BLaER1 (cell line): Measurements from ENCODE around the gene WNT8B.

Experiments used
- H3K27ac ChIP-seq: shearing (Covaris generic); formaldehyde crosslinking; 2 replicates; pipeline ENCODE4 v1.8.1; 2022
- H3K27me3 ChIP-seq: shearing (Covaris generic); formaldehyde crosslinking; 2 replicates; pipeline ENCODE4 v1.8.1; 2022
- H3K36me3 ChIP-seq: shearing (Covaris generic); formaldehyde crosslinking; 2 replicates; pipeline ENCODE4 v1.8.1; 2022
- H3K4me1 ChIP-seq: shearing (Covaris generic); formaldehyde crosslinking; 2 replicates; pipeline ENCODE4 v1.8.1; 2022
- H3K4me2 ChIP-seq: shearing (Covaris generic); formaldehyde crosslinking; 2 replicates; pipeline ENCODE4 v1.8.1; 2022
- H3K4me3 ChIP-seq: shearing (Covaris generic); formaldehyde crosslinking; 2 replicates; pipeline ENCODE4 v1.8.1; 2022
- H3K9ac ChIP-seq: shearing (Covaris generic); formaldehyde crosslinking; 2 replicates; pipeline ENCODE4 v1.8.1; 2022
- H3K9me3 ChIP-seq: shearing (Covaris generic); formaldehyde crosslinking; 2 replicates; pipeline ENCODE4 v1.8.1; 2022
- H4K20me1 ChIP-seq: shearing (Covaris generic); formaldehyde crosslinking; 2 replicates; pipeline ENCODE4 v1.8.1; 2022
- Cebpa-rat ChIP-seq: shearing (Covaris generic); IDR thresholded peaks from 2 replicates; pipeline ENCODE4 v1.8.1; 2022

Gene WNT8B, protein sequence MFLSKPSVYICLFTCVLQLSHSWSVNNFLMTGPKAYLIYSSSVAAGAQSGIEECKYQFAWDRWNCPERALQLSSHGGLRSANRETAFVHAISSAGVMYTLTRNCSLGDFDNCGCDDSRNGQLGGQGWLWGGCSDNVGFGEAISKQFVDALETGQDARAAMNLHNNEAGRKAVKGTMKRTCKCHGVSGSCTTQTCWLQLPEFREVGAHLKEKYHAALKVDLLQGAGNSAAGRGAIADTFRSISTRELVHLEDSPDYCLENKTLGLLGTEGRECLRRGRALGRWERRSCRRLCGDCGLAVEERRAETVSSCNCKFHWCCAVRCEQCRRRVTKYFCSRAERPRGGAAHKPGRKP

DNA sequence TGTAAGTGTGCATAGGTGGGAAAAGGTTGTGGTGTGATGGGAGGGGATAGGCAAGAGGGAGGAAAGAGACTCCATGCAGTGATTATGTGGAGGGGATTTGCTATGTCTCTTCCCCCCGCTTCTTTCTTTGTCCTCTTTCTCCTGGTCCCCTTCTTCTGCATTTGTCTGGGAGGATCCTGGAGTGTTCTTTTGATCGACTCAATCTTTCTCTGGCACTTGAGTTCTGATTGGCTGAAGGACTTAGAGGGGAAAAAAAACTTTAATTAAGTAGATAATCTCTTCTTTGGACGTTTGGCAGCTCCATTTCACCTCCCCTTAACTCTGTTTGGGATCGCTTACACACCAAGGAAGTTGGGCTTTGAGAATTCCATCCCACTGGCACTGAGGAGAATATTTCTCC is at the start of gene WNT8B:
Gene WNT8B (plus strand): TSS at position 301 of the 400 bp plus-strand sequence. CDS start 160 bp downstream, outside the sequence.
- Histone ChIP-seq H4K20me1 (no peaks in the 10 kb centered on the region), H3K9ac (no peak within 1 kb of the TSS), H3K4me1 (no peaks in the 10 kb centered on the region), H3K27me3 (no peaks in the 10 kb centered on the region), H3K4me3 (no peak within 1 kb of the TSS), H3K4me2 (no peak within 1 kb of the TSS), H3K36me3 (no peaks in the 10 kb centered on the region), H3K9me3 (no peaks in the 10 kb centered on the region), H3K27ac (no peak within 1 kb of the TSS)
- no peak for TF ChIP-seq Cebpa-rat

DNA sequence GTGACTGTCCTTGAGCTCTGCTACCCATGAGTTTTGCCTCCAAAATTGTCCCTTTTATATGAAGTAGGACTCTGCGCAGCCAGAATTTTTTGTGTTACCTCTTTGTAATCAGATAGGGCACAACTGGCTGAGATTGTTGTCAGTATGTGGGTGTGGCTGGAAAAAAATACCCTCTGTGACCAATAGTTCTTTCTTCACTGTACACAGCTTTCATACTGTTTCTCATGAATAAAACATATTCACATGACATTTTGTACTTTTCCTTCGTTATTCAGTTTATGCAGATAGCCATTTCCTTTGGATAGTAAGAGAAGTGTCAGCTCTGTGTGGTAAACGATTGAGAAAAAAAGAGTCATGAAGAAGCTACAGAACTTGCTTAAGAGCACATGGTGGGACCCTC is 49.6 kb upstream of the WNT8B start:
- H3K9me3 ChIP-seq: no peaks in the 10 kb centered on the region
- H3K27me3 ChIP-seq: no peaks in the 10 kb centered on the region
- no peaks in the 10 kb centered on the region for H3K4me1 ChIP-seq
- no peaks in the 10 kb centered on the region for H4K20me1 ChIP-seq
- H3K9ac ChIP-seq: no peak overlapping the region
- no peak overlapping the region for H3K4me3 ChIP-seq
- TF ChIP-seq Cebpa-rat: no peak
- no peaks in the 10 kb centered on the region for H3K36me3 ChIP-seq
- no peak overlapping the region for H3K27ac ChIP-seq
- no peak overlapping the region for H3K4me2 ChIP-seq

DNA sequence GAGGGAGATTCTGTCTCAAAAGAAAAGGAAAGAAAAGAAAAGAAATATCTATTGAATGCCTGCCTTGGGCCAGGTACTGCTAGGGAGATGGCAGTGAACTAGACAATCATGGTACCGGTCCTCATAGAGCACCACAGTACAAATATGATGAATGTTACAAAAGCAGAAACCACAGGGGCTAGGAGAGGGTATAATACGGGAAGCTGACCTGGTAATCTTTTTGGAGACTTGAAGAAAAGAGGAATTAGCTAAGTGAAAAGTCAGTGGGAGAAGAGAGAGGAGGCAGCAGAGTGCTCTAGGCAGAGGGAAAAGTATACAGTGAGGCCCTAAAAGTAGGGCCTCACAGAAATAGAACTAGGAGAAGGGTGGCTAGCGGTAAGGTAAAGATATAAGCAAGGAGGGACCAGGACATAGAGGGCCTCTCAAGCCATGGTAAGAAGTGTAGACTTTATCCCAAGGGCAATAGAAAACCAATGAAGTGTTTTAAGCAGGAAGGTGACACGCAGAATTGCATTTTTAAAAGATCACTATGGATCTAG is 42.8 kb upstream of the WNT8B start:
- H3K4me2 ChIP-seq: no peak overlapping the region
- no peaks in the 10 kb centered on the region for H4K20me1 ChIP-seq
- H3K9me3 ChIP-seq: no peaks in the 10 kb centered on the region
- H3K9ac ChIP-seq: no peak overlapping the region
- H3K4me1 ChIP-seq: no peaks in the 10 kb centered on the region
- no peak overlapping the region for H3K4me3 ChIP-seq
- H3K27me3 ChIP-seq: no peaks in the 10 kb centered on the region
- H3K36me3 ChIP-seq: no peaks in the 10 kb centered on the region
- H3K27ac ChIP-seq: no peak overlapping the region
- TF ChIP-seq Cebpa-rat: no peak

DNA sequence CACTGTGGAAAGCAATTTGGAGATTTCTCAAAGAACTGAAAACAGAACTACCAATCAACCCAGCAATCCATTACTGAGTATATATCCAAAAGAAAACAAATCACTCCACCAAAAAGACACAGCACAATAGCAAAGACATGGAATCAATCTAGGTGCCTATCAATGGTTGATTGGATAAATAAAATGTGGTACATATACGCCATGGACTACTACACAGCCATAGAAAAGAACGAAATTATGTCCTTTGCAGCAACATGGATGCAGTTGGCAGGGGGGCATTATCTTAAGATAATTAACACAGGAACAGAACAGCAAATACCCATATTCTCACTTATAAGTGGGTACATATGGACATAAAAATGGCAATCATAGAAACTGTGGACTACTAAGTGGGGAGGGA is 35.4 kb upstream of the WNT8B start:
- Histone ChIP-seq H3K4me2 (no peak overlapping the region), H4K20me1 (no peaks in the 10 kb centered on the region), H3K27ac (no peak overlapping the region), H3K9me3 (no peaks in the 10 kb centered on the region), H3K36me3 (no peaks in the 10 kb centered on the region), H3K4me3 (no peak overlapping the region), H3K4me1 (no peaks in the 10 kb centered on the region), H3K9ac (no peak overlapping the region), H3K27me3 (no peaks in the 10 kb centered on the region)
- TF ChIP-seq Cebpa-rat: no peak

DNA sequence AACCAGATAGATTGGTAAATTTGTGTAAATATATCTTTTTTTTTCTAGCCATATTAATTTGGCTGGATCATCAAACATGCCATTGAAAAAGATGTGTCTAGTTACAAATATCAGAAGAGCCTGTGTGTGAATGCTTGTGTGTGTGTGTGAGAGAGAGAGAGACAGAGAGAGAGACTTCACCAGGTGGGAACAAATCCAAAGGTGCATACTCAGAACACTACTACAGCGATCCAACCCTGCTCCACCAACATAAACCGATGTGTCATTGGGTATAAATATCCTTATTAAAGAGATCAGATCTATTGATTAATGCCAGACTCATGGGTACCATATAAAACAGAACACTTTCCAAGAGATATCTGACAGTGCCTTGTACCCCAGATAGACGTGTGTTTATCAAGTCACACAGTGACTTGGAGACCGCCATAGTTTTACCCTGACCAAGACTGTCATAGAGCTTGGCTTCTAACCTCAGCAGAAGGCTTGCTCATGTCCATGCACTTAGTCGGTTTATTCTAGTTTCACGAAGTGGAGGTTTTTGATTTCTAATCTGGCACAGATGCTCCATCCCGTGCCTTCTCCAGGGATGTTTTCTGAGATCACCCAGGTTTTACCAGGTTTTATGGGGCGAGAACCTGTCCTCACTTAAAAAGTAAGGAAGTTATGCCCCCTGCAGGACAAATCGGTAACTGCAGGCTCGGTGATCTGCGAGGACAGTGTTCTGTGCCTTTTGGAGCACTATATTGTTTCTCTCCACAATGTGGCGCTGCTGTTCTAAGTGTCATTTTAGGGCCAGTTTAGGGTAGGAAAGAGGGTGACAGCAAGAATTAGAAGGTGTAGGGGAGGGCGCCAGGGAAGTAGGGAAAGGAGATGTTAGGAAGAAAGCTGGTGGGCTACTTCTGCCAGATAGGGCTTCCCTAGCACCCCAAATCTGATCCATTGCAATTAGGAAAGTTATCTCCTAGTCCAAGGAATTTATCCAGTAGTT is 29.3 kb upstream of the WNT8B start:
- no peaks in the 10 kb centered on the region for H3K36me3 ChIP-seq
- H3K4me3 ChIP-seq: no peak overlapping the region
- H3K4me2 ChIP-seq: no peak overlapping the region
- H4K20me1 ChIP-seq: no peaks in the 10 kb centered on the region
- H3K27ac ChIP-seq: no peak overlapping the region
- TF ChIP-seq Cebpa-rat: no peak
- H3K9me3 ChIP-seq: no peaks in the 10 kb centered on the region
- H3K9ac ChIP-seq: no peak overlapping the region
- no peaks in the 10 kb centered on the region for H3K27me3 ChIP-seq
- H3K4me1 ChIP-seq: no peaks in the 10 kb centered on the region

DNA sequence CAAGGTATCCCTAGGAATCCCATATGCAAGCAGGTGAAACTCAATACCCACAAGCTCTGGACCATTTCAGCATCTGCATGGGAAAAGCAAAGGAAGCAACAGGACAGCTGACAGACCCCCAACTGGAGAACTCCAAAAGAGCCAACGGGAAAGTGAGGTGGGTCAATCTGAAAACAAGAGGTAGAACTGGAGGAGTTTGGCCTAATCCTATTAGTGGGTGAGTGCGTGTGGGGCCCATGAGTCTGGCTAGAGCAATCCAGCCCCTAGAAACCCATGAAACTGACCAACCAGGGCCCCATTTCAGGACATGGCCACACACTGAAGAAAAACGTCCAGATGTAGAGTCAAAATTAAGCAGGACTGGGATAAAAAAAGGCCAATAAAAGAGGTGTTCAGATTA is 26.6 kb upstream of the WNT8B start:
- no peak overlapping the region for H3K9ac ChIP-seq
- no peaks in the 10 kb centered on the region for H3K4me1 ChIP-seq
- H3K36me3 ChIP-seq: no peaks in the 10 kb centered on the region

DNA sequence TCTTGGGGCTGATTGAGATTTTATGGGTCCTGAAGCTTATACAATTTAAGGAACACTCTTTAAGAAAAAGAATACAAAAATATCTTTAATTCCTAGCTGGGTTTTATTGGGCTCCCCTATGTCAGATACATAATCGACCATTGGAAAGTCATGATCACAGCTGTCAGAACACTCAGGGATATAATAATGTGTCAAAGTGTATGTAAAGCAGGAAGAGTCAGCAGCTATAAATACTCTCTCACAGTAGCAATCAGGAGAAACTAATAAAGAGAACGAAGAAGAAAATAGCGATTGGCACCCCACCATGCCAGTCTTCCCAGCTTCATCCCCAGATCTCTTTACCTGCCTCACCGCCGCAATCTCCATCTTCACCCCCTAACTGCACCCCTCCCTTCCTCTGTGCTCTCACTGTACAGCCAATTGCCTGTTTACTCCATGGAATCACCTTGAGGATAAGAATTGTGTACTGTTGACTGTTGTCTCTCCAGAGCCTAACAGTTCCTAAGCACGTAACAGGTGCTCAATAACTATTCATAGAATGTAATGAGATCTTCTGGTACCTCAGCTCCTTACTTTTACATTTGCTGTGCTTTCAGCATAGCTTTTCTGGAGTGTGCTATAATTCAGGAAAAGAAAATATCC is 24.0 kb upstream of the WNT8B start:
- no peaks in the 10 kb centered on the region for H3K4me1 ChIP-seq
- H3K9ac ChIP-seq: no peak overlapping the region
- H3K4me2 ChIP-seq: no peak overlapping the region
- no peaks in the 10 kb centered on the region for H3K9me3 ChIP-seq
- no peaks in the 10 kb centered on the region for H3K36me3 ChIP-seq
- no peak for TF ChIP-seq Cebpa-rat
- H3K27ac ChIP-seq: no peak overlapping the region
- no peaks in the 10 kb centered on the region for H3K27me3 ChIP-seq
- no peak overlapping the region for H3K4me3 ChIP-seq
- no peaks in the 10 kb centered on the region for H4K20me1 ChIP-seq

More for the DNA sequence above, 26.6 kb upstream of the WNT8B start:
- Histone ChIP-seq H3K9me3 (no peaks in the 10 kb centered on the region), H3K4me3 (no peak overlapping the region), H3K27me3 (no peaks in the 10 kb centered on the region), H4K20me1 (no peaks in the 10 kb centered on the region), H3K27ac (no peak overlapping the region), H3K4me2 (no peak overlapping the region)
- no peak for TF ChIP-seq Cebpa-rat

DNA sequence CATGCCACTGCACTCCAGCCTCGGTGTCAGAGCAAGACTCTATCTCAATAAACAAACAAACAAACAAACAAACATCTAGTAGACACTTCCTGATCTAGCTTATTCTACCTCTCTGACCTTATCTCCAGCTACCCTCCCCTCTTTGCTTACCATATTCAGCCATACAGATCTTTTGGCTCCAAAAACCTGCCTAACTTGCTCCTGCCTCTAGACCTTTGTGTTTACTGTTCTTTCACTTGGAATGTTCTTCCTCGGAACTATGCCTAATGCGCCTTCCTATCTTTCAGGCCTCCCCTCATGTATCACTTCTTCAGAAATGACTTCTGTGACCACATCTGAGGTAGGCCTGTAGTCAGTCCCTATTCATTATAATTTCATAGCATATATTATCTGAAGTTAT is 20.3 kb upstream of the WNT8B start:
- TF ChIP-seq Cebpa-rat: no peak
- H3K9me3 ChIP-seq: no peaks in the 10 kb centered on the region
- no peak overlapping the region for H3K27ac ChIP-seq
- H3K27me3 ChIP-seq: no peaks in the 10 kb centered on the region
- no peak overlapping the region for H3K9ac ChIP-seq
- H3K4me2 ChIP-seq: no peak overlapping the region
- no peak overlapping the region for H3K4me3 ChIP-seq
- H3K4me1 ChIP-seq: no peaks in the 10 kb centered on the region
- no peaks in the 10 kb centered on the region for H4K20me1 ChIP-seq
- H3K36me3 ChIP-seq: no peaks in the 10 kb centered on the region

DNA sequence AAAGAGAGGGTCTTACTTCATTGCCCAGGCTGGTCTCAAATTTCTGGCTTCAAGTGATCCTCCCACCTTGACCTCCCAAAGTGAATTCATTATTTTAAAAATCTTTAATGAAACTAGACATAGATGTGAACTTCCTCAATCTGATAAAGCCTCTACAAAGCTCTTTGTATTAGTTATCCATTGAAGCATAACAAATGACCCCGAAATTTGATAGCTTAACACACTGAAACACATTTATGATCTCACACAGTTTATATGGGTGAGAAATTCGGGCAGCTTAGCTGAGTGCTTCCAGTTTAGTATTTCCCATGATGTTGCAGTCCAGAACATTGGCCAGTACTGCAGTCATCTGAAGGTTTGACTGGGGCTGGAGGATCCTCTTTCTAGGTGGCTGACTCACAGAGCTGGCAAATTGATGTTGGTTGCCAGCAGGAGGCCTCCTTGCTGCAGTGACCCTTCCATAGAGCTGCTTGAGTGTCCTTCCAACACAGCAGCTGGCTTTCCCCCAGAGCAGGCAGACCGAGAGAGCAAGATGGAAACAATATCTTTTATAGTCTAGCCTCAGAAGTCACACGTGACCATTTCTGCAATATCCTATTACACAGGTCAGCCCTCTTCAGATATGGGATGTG is 16.6 kb upstream of the WNT8B start:
- no peaks in the 10 kb centered on the region for H3K27me3 ChIP-seq
- TF ChIP-seq Cebpa-rat: no peak
- no peak overlapping the region for H3K4me3 ChIP-seq
- H3K9ac ChIP-seq: no peak overlapping the region
- H3K27ac ChIP-seq: no peak overlapping the region
- no peaks in the 10 kb centered on the region for H3K4me1 ChIP-seq
- H4K20me1 ChIP-seq: no peaks in the 10 kb centered on the region
- no peaks in the 10 kb centered on the region for H3K36me3 ChIP-seq
- no peaks in the 10 kb centered on the region for H3K9me3 ChIP-seq
- H3K4me2 ChIP-seq: no peak overlapping the region
